Measurements from ENCODE around the gene NEAT1.

The NEAT1 gene

DNA sequence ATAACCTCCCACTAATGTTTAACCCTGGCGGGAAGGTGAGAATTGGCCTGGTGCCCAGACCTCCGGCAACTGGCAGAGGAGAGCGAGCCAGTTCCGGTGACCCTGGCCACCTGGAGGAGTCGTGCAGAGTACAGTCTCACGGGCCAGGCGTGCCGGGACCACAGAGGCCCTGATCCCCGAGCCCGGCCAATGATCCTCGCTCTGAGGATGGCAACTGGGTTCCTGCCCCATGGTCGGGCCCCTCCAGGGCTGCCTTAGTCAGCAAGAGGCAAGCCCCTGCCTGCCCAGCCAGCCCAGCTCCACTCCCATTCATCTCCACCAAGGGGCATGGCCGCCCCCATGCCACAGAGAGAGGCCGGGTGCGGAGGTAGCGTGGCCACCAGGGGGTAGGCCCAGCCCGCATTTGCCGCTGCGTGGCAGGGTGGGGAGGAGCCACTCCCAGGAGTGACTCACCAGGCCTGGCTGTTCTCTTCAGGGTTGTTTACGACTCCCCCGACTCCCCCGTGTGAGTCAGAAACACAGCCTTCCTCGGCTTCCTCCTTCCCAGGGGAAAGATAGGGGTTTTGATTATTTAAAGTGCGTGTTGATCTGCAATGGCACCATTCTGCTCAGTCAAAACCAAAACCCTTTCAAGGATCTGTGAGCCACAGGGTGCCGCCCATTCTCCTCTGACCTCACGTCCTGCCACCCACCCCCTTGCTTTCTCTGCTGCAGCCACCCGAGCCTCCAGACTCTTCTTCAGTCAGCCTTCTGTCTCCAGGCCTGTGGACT is 40.4 kb upstream of the NEAT1 start, which contains the start of gene SLC25A45:
TSS of gene SLC25A45 (minus strand) at position 614 of the 771 bp plus-strand sequence. CDS start 695 bp downstream, outside the sequence.
- Histone ChIP-seq H3K36me3 (ENCODE audit: control insufficient read depth in 4 of 4, insufficient read depth in 4 of 4, low read length in 3 of 4) (no peaks in the 10 kb centered on the region), H3K27ac (ENCODE audit: insufficient read depth in 1 of 2, low read depth in 1 of 2, low read length in 2 of 2, poor library complexity in 1 of 2, severe bottlenecking in 2 of 2) (peak within 1 kb of the TSS; percentile 88 to 93), H3K27me3 (replicated peaks in 2 of 5; ENCODE audit: control insufficient read depth in 4 of 5, insufficient read depth in 5 of 5, low read length in 4 of 5) (no peaks in the 10 kb centered on the region), H3K4me1 (ENCODE audit: control extremely low read depth in 1 of 4, control insufficient read depth in 4 of 4, insufficient read depth in 4 of 4, low read length in 3 of 4) (peaks cover 2 to 96% (median 87%) of the 10 kb centered on the region in 4 experiments), H3K4me3 (ENCODE audit: control insufficient read depth in 1 of 7, extremely low read depth in 1 of 7, insufficient read depth in 4 of 7, low read depth in 2 of 7, low read length in 6 of 7) (peak within 1 kb of the TSS; percentile 39 to 80 (median 62)), H3K9me3 (ENCODE audit: control extremely low read depth in 1 of 5, control insufficient read depth in 4 of 5, insufficient read depth in 2 of 5, low read depth in 1 of 5, low read length in 4 of 5) (no peaks in the 10 kb centered on the region)
- 0% methylated on average over 14 of the region's 27 CpGs for WGBS (ENCODE audit: insufficient coverage)
- DNase-seq: peak; percentile 95 to 98 (median 97)
- ChIA-PET POLR2A (interaction anchor here (0.6 to 5.3 kb wide), 8 partner anchors 34 to 124 kb away, joined by 3 to 51 read pairs (median 6); partner anchors contain the start of genes MALAT1 and NEAT1), CTCF (interaction anchor here (0.7 to 7.1 kb wide), 7 partner anchors 10 to 127 kb away, joined by 3 to 85 read pairs (median 3); partner anchors contain the start of gene NEAT1)

DNA sequence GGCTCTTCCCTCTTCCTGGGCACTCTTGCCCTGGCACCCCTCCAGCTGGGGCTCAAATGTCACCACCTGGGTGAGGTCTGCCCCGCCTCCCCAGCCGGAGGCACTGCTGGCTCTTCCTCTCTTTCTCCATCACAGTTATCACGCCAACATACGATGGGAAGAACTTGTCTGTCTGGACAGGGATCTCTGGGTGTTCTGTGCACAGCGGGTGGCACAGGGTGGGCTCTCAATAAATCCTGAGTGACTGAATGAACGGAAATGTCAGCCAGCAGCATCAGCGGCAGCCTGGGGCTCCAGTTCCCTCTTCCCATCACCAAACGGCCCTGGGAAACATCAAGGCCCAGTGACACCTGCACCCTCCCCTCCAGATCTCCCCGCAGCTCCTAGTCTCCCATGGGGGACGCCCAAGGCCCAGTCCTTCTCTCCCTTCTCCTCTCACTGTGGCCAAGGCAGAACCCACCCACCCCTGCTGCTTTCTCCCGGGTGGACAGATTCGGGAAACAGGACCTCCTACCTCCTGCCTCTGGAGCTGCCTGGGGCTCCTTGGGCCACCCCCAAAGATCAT is 39.7 kb upstream of the NEAT1 start:
- CTCF ChIA-PET: interaction anchor here (0.8 to 7.1 kb wide), 5 partner anchors 11 to 83 kb away, joined by 3 to 85 read pairs (median 3); partner anchors contain the start of gene NEAT1
- Histone ChIP-seq H3K4me3 (ENCODE audit: control insufficient read depth in 1 of 7, extremely low read depth in 1 of 7, insufficient read depth in 4 of 7, low read depth in 2 of 7, low read length in 6 of 7) (peak overlapping the region; percentile 33 to 80 (median 62)), H3K4me1 (ENCODE audit: control extremely low read depth in 1 of 4, control insufficient read depth in 4 of 4, insufficient read depth in 4 of 4, low read length in 3 of 4) (peaks cover 3 to 94% (median 85%) of the 10 kb centered on the region in 4 experiments), H3K27ac (ENCODE audit: insufficient read depth in 1 of 2, low read depth in 1 of 2, low read length in 2 of 2, poor library complexity in 1 of 2, severe bottlenecking in 2 of 2) (peak overlapping the region; percentile 88 to 93), H3K9me3 (ENCODE audit: control extremely low read depth in 1 of 5, control insufficient read depth in 4 of 5, insufficient read depth in 2 of 5, low read depth in 1 of 5, low read length in 4 of 5) (no peaks in the 10 kb centered on the region), H3K27me3 (replicated peaks in 2 of 5; ENCODE audit: control insufficient read depth in 4 of 5, insufficient read depth in 5 of 5, low read length in 4 of 5) (no peaks in the 10 kb centered on the region), H3K36me3 (ENCODE audit: control insufficient read depth in 4 of 4, insufficient read depth in 4 of 4, low read length in 3 of 4) (no peaks in the 10 kb centered on the region)
- WGBS (ENCODE audit: insufficient coverage): 14% methylated on average over 10 of the region's 12 CpGs
- POLR2A ChIA-PET: interaction anchor here (1.1 to 5.3 kb wide), 7 partner anchors 34 to 122 kb away, joined by 4 to 51 read pairs (median 6); partner anchors contain the start of genes MALAT1 and NEAT1
- no peak for DNase-seq

DNA sequence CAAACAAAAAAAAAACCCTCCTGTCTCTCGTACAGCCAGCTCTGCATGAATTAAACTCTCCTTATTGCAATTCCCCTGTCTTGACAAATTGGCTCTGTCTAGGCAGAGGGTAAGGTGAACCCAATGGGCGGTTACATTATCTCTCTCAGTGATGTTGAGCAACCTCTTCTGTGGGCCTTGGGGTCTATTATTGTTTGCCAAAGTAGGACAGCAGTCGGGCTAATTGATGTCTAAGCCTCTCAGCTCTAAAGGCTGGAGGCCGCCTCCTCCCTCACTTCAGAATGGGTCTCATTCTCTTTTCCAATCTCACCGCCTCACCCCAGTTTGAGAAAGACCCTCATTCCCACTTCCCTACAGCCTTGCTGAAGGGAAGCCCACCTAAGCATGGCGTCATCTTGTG is 38.8 kb upstream of the NEAT1 start:
- H3K27me3 ChIP-seq (replicated peaks in 2 of 5; ENCODE audit: control insufficient read depth in 4 of 5, insufficient read depth in 5 of 5, low read length in 4 of 5): no peaks in the 10 kb centered on the region
- CTCF ChIA-PET: interaction anchor here (0.8 to 7.1 kb wide), 3 partner anchors 34 to 82 kb away, joined by 3 to 85 read pairs (median 3); no protein-coding TSS in a partner anchor
- H3K4me1 ChIP-seq (ENCODE audit: control extremely low read depth in 1 of 4, control insufficient read depth in 4 of 4, insufficient read depth in 4 of 4, low read length in 3 of 4): peaks cover 3 to 93% (median 85%) of the 10 kb centered on the region in 4 experiments
- no peak for DNase-seq
- peak overlapping the region in 1 of 2 experiments; percentile 59 for H3K27ac ChIP-seq (ENCODE audit: insufficient read depth in 1 of 2, low read depth in 1 of 2, low read length in 2 of 2, poor library complexity in 1 of 2, severe bottlenecking in 2 of 2)
- no peak overlapping the region for H3K4me3 ChIP-seq (ENCODE audit: control insufficient read depth in 1 of 7, extremely low read depth in 1 of 7, insufficient read depth in 4 of 7, low read depth in 2 of 7, low read length in 6 of 7)
- peaks cover 0 to 7% (median 0%) of the 10 kb centered on the region in 4 experiments for H3K36me3 ChIP-seq (ENCODE audit: control insufficient read depth in 4 of 4, insufficient read depth in 4 of 4, low read length in 3 of 4)
- WGBS (ENCODE audit: insufficient coverage): 96% methylated on average over 4 of the region's 6 CpGs
- no peaks in the 10 kb centered on the region for H3K9me3 ChIP-seq (ENCODE audit: control extremely low read depth in 1 of 5, control insufficient read depth in 4 of 5, insufficient read depth in 2 of 5, low read depth in 1 of 5, low read length in 4 of 5)
- POLR2A ChIA-PET: interaction anchor here (5.3 kb wide), 1 partner anchor 38 kb away, joined by 51 read pairs; the partner anchor contains the start of gene NEAT1

DNA sequence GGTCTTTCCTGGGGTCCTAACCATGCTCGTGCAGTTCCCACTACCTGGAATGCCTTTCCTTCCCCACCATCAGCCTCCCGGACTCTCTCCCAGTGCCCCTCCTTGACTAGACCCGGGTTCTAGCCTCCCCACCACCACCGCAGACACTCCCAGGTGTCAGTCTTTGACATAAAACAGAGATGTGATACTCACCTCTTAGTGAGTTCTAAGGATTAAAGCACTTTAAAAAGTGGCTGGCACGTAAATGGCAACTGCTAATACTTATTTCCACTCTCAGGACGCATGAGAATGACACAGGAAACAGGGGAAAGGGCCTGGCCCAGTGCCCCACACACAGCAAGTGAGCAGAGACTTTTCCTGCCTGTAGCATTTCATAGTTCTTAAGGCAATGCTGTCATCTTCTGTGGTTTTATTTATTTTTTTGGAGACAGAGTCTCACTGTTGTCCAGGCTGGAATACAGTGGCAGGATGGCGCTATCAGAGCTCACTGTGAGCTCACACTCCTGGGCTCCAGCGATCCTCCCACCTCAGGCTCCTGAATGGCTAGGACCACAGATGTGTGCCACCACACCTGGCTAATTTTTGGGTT is 38.2 kb upstream of the NEAT1 start:
- peaks cover 0 to 12% (median 1%) of the 10 kb centered on the region in 4 experiments for H3K36me3 ChIP-seq (ENCODE audit: control insufficient read depth in 4 of 4, insufficient read depth in 4 of 4, low read length in 3 of 4)
- DNase-seq: peak in 2 of 3 donors; percentile 32 to 38
- POLR2A ChIA-PET: interaction anchor here (1.1 to 5.3 kb wide), 2 partner anchors 37 to 43 kb away, joined by 5 to 51 read pairs; partner anchors contain the start of gene NEAT1
- WGBS (ENCODE audit: insufficient coverage): 67% methylated on average over 3 of the region's 8 CpGs
- H3K9me3 ChIP-seq (ENCODE audit: control extremely low read depth in 1 of 5, control insufficient read depth in 4 of 5, insufficient read depth in 2 of 5, low read depth in 1 of 5, low read length in 4 of 5): no peaks in the 10 kb centered on the region
- H3K27ac ChIP-seq (ENCODE audit: insufficient read depth in 1 of 2, low read depth in 1 of 2, low read length in 2 of 2, poor library complexity in 1 of 2, severe bottlenecking in 2 of 2): peak overlapping the region; percentile 51 to 59
- CTCF ChIA-PET: interaction anchor here (1.0 to 7.1 kb wide), 5 partner anchors 9 to 37 kb away, joined by 3 to 85 read pairs (median 3); no protein-coding TSS in a partner anchor
- H3K4me3 ChIP-seq (ENCODE audit: control insufficient read depth in 1 of 7, extremely low read depth in 1 of 7, insufficient read depth in 4 of 7, low read depth in 2 of 7, low read length in 6 of 7): peak overlapping the region in 1 of 7 experiments; percentile 2
- no peaks in the 10 kb centered on the region for H3K27me3 ChIP-seq (replicated peaks in 2 of 5; ENCODE audit: control insufficient read depth in 4 of 5, insufficient read depth in 5 of 5, low read length in 4 of 5)
- peaks cover 3 to 93% (median 87%) of the 10 kb centered on the region in 4 experiments for H3K4me1 ChIP-seq (ENCODE audit: control extremely low read depth in 1 of 4, control insufficient read depth in 4 of 4, insufficient read depth in 4 of 4, low read length in 3 of 4)

DNA sequence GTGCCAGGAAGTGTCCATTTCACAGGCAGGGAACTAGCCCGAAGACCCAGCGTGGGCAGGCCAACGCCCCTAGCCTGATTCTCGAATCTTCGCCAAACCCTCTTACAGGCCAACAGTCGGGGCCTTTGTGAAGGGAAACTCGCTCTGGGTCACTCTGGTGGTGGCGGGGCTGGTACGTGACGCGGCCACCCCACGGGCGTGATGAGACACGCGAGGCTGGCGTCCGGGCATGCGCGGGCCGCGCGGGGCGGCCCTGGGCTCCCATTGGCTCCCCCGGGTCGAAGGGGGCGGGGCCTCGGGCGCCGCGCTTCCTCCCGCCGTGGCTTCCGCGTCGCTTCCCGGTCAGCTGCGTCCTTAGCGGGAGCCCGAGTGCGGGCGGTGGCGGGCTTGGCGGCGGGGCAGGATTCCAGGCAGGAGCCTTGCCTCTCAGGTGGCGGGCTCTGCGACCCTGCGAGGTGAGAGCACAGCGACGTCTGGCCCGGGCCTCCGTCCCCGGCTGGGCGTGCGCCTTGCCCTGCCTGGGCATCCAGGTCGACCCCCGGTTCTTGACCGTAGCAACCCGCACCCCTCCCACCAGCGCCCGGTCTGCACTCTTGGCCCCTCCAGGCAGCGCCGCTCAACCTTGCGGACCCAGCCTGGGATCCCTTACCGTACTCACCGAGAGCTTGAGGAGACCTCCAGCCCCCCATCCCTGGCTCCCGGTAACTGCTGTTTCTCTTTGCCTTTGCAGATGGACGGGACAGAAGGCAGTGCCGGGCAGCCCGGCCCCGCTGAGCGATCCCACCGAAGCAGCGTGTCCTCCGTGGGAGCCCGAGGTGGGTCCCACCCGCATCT is 36.1 kb upstream of the NEAT1 start, which contains the start of gene FRMD8:
TSS of gene FRMD8 (plus strand) at position 331 of the 834 bp plus-strand sequence. CDS start at position 731, 400 bp downstream.
- peaks cover 0 to 25% (median 9%) of the 10 kb centered on the region in 4 experiments for H3K36me3 ChIP-seq (ENCODE audit: control insufficient read depth in 4 of 4, insufficient read depth in 4 of 4, low read length in 3 of 4)
- peaks cover 3 to 82% (median 81%) of the 10 kb centered on the region in 4 experiments for H3K4me1 ChIP-seq (ENCODE audit: control extremely low read depth in 1 of 4, control insufficient read depth in 4 of 4, insufficient read depth in 4 of 4, low read length in 3 of 4)
- peak within 1 kb of the TSS; percentile 63 to 91 (median 85) for H3K4me3 ChIP-seq (ENCODE audit: control insufficient read depth in 1 of 7, extremely low read depth in 1 of 7, insufficient read depth in 4 of 7, low read depth in 2 of 7, low read length in 6 of 7)
- ChIA-PET POLR2A (interaction anchor here (0.6 to 1.8 kb wide), 7 partner anchors 14 to 392 kb away, joined by 3 to 8 read pairs (median 3); partner anchors contain the start of gene NEAT1), CTCF (interaction anchor here (1.2 to 2.8 kb wide), 5 partner anchors 8 to 123 kb away, joined by 4 to 24 read pairs (median 5); no protein-coding TSS in a partner anchor)
- WGBS (ENCODE audit: insufficient coverage): 1% methylated on average over 65 of the region's 76 CpGs
- no peaks in the 10 kb centered on the region for H3K9me3 ChIP-seq (ENCODE audit: control extremely low read depth in 1 of 5, control insufficient read depth in 4 of 5, insufficient read depth in 2 of 5, low read depth in 1 of 5, low read length in 4 of 5)
- peak; percentile 70 to 78 (median 75) for DNase-seq
- H3K27ac ChIP-seq (ENCODE audit: insufficient read depth in 1 of 2, low read depth in 1 of 2, low read length in 2 of 2, poor library complexity in 1 of 2, severe bottlenecking in 2 of 2): peak within 1 kb of the TSS; percentile 76 to 88
- no peaks in the 10 kb centered on the region for H3K27me3 ChIP-seq (replicated peaks in 2 of 5; ENCODE audit: control insufficient read depth in 4 of 5, insufficient read depth in 5 of 5, low read length in 4 of 5)

DNA sequence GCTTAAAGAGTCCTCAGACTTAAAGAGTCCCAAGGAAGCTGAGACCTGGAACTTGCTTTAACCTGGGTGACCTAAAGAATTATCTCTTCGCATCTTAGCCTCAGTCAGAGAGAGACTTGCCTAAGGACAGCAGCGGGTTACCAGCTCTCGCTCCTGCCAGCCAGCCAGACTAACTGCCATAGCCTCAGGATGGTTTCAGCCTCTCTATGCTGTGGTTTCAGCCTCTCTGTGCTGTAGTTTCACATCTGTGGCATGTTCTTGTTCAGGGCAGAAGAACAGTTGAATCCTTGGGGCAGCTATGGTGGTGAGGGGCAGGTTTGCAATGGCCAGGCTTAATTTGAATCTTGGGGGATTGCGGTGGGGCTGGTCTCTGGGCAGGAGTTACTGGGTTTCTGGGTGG is 33.9 kb upstream of the NEAT1 start:
- POLR2A ChIA-PET: interaction anchor here (1.4 kb wide), 1 partner anchor 26 kb away, joined by 4 read pairs; no protein-coding TSS in a partner anchor
- CTCF ChIA-PET: interaction anchor here (1.0 to 2.8 kb wide), 8 partner anchors 10 to 118 kb away, joined by 3 to 24 read pairs (median 5); no protein-coding TSS in a partner anchor
- Histone ChIP-seq H3K4me3 (ENCODE audit: control insufficient read depth in 1 of 7, extremely low read depth in 1 of 7, insufficient read depth in 4 of 7, low read depth in 2 of 7, low read length in 6 of 7) (no peak overlapping the region), H3K36me3 (ENCODE audit: control insufficient read depth in 4 of 4, insufficient read depth in 4 of 4, low read length in 3 of 4) (peaks cover 0 to 33% (median 21%) of the 10 kb centered on the region in 4 experiments), H3K27ac (ENCODE audit: insufficient read depth in 1 of 2, low read depth in 1 of 2, low read length in 2 of 2, poor library complexity in 1 of 2, severe bottlenecking in 2 of 2) (peak overlapping the region; percentile 8 to 29), H3K4me1 (ENCODE audit: control extremely low read depth in 1 of 4, control insufficient read depth in 4 of 4, insufficient read depth in 4 of 4, low read length in 3 of 4) (peaks cover 3 to 61% (median 59%) of the 10 kb centered on the region in 4 experiments), H3K27me3 (replicated peaks in 2 of 5; ENCODE audit: control insufficient read depth in 4 of 5, insufficient read depth in 5 of 5, low read length in 4 of 5) (no peaks in the 10 kb centered on the region), H3K9me3 (ENCODE audit: control extremely low read depth in 1 of 5, control insufficient read depth in 4 of 5, insufficient read depth in 2 of 5, low read depth in 1 of 5, low read length in 4 of 5) (no peaks in the 10 kb centered on the region)
- DNase-seq: no peak
- WGBS (ENCODE audit: insufficient coverage): 95% methylated on average over 4 of the region's 4 CpGs

All from common myeloid progenitor, CD34-positive (primary cell).